Measurements from ENCODE around the gene REXO5.
"Not testable (repeated sequence)": the region's sequence is repeated elsewhere in the genome, so short reads cannot be mapped to it uniquely, and the experiment has no call there.

DNA sequence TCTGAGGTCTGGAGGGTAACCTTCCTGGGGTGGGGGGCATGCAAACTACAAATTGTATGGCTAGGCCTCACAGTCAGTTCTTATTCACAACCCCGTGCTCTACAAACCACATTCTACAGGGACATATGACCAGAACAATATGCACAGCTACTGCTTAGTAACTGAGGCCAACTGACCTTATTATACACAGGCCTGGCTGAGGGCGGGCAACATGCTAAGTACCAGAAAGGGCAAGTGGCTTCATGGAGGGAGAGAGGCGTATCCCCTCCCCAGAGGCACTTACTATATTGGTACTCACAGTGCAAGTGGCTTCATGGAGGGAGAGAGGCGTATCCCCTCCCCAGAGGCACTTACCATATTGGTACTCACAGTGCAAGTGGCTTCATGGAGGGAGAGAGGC is 54.7 kb downstream of the REXO5 start:
- TF ChIP-seq EZH2 (IDR thresholded peaks at IDR 0.05; ENCODE audit: borderline replicate concordance, low read depth, low read length, poor library complexity, severe bottlenecking) = not testable (repeated sequence)
- TF ChIP-seq, protein P1, sequence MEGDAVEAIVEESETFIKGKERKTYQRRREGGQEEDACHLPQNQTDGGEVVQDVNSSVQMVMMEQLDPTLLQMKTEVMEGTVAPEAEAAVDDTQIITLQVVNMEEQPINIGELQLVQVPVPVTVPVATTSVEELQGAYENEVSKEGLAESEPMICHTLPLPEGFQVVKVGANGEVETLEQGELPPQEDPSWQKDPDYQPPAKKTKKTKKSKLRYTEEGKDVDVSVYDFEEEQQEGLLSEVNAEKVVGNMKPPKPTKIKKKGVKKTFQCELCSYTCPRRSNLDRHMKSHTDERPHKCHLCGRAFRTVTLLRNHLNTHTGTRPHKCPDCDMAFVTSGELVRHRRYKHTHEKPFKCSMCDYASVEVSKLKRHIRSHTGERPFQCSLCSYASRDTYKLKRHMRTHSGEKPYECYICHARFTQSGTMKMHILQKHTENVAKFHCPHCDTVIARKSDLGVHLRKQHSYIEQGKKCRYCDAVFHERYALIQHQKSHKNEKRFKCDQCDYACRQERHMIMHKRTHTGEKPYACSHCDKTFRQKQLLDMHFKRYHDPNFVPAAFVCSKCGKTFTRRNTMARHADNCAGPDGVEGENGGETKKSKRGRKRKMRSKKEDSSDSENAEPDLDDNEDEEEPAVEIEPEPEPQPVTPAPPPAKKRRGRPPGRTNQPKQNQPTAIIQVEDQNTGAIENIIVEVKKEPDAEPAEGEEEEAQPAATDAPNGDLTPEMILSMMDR (conservative IDR thresholded peaks at IDR 0.05; ENCODE audit: low read depth, low read length) = not testable (repeated sequence)
